ENCODE measurements around the gene DEFB108B.
"Not testable (repeated sequence)": the region's sequence is repeated elsewhere in the genome, so short reads cannot be mapped to it uniquely, and the experiment has no call there.

DEFB108B gene, protein sequence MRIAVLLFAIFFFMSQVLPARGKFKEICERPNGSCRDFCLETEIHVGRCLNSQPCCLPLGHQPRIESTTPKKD

DNA sequence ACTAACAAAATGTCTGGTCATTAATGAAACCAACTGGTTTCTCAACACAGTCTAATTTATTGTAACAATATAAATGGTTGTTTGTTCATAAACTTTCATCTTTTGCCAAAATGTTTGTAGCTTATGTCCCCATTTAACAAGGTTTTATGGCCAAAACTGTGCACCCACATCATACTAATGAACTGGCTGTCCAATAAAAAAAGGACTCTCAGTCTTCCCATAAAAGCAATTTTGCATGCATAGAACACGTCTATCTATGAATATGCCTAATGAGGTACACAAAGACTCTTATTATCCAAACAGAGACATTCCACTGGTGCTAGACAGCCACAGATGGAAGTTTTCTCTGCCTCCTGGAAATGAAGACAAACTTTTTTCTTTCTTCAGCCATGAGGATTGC, at the start of gene DEFB108B:
Gene DEFB108B, plus strand, starts transcription at position 390 of the 400 bp plus-strand sequence. Its CDS starts 0 bp downstream, at position 390.
- DNase-seq = not testable (repeated sequence)

DNA sequence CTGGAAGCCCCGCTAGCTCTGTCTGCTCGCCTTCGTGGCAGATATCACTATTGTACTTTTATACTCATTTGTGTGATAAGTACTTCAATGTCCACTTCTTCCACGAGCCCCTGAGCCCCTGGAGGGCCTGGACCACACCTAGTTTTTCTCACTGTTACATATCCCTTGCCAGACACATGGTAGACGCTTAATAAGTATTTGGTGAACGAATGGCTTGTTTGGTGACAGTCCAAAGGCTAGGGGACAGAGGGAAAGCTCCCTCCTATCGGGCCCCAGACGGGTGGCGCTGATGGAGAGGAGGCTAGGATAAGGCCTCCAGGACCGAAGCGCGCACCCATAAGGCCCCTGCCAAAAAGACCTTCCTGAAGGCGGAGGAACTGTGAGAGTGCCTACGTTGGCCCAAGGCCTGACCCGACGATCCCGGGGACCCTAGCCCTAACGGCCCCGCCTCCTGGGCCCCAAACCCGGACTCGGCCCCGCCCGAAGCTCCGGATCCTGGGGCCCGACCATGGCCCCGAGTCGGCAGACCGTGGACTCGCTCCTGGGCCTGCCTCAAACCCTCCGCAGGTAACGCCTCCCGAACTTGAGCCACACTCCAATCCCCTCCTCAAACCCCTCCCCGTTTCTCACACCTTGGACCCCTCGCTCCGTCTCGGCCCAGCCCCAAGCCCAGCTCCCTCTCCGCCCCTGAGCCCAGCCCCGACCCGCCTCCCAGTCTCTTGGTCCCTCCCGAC, 46.7 kb upstream of the DEFB108B start:
- DNase-seq = peak in 1 of 2 experiments; percentile 84

DNA sequence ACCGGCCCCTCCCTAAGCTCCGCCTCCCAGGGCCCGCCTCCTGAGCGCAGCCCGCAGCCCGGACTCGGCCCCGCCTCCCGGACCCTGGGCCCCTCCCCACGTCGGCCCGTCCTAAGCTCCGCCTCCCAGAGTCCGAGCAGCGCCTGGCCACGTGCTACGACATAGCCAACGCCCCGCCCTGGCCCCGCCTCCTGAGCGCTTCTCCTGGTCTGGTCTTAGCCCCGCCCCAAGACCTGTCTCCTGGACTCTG, 46.2 kb upstream of the DEFB108B start:
- not testable (repeated sequence) for DNase-seq

DNA sequence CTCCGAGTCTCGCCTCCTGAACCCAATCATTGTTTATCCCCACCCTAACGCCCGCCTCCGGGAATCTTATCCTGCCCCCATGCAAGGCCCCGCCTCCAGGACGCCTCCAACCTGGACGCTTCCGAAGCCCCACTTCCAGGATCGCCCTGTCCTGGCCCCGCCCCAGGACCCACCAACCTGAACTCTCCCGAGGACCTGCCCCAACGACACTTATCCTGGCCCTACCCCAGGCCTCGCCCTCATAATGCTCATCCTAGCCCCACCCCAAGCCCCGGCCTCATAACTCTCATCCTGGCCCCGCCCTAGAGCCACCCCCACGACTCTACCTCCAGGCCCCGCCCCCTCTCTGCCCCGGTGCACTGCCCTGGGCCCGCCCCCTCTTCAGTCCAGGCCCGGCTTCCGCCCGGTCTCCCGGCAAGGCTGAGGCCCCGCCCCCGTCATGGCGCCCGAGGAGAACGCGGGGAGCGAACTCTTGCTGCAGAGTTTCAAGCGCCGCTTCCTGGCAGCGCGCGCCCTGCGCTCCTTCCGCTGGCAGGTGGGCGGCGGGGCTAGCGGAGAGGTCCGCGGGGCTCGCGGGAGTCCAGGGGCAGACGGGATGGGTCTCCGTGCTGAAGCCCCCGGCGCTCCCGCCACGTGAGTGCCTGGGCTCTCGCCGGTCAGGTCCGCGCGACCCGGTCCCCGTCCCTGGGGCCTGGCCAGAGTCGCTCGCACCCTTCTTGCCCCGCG, 45.7 kb upstream of the DEFB108B start:
- peak; percentile 96 to 99 for DNase-seq

DNA sequence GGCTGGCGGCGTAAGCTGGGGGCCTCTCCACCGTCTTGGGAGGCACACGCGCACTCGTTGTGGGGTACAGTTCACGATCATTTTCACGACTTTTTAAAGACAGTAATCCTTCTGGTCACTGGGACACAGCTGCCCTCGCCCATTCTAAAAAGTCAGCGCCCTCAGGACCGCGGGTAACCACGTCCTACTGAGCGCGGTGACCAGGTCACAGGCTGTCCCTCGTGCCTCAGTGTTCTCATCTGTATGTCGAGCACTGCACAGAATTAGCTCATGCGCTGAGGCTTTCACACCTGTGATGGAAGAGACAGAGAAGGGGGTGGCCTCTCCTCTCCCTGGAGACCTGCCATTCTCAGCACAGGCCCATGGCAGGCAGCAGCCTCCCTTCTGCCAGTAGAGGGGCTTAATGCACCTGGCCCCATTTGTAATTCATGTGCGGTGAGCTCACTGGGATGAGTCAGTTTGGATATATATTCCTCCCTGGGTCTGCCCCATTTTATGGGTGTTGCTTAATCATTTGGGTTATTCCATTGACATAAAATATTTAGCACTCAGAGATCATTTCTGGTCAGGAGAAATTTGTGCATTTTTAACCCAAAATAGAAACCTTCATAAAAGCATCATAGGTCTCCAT, 45.1 kb upstream of the DEFB108B start:
- DNase-seq = not testable (repeated sequence)

DNA sequence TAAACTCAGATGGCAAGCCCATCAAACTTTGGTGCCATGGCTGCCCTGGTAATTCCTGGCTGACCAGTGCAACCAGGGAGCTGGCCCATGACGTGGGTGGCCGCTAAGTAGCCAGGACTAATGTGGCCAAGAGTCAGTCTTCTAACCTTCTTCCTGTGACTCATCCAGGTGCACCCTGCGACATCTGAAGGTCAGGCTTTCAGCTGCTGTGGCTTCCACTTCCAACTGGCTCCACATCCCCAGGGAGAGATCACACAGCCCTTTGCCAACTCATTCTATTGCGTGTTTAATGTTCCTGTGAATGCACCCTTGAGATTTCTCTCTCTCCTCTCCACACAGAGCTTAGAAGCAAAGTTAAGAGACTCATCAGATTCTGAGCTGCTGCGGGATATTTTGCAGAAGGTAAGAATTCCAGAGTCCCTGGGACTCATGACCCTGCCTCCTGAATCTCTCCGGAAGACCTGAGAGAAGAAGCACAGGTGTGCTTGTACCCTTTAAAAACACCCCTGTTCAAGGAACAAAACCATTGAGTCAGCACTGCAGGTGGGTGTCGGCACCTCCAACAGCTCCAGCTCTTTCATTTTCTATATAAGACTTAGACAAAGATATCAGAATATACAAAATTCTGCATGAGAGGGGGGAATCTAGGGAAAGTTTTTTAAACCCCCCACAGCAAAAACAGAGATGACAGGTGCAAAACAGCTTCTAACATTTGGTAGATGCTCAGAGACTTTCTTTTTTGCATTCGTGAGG, 43.4 kb upstream of the DEFB108B start:
- not testable (repeated sequence) for DNase-seq

DNA sequence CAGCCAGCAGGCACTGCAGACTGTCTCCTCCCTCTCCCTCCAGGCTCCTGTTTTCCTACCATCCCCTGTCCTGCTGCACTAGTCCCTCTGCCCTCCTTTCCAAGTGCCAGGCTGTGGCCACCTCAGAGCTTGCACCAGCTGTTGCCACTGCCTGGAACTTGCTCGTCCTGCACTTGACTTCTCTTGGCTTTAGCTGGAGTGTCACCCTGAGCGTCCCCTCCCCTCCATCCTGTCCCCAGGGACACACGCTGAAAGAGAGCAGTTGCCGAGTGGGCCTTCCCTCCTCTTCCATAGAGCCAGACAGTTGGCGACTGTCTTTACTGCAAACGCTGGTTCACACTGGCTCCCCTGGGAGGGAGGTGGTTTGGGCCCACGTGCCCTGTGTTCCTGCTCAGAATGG, 41.9 kb upstream of the DEFB108B start:
- not testable (repeated sequence) for DNase-seq

DNA sequence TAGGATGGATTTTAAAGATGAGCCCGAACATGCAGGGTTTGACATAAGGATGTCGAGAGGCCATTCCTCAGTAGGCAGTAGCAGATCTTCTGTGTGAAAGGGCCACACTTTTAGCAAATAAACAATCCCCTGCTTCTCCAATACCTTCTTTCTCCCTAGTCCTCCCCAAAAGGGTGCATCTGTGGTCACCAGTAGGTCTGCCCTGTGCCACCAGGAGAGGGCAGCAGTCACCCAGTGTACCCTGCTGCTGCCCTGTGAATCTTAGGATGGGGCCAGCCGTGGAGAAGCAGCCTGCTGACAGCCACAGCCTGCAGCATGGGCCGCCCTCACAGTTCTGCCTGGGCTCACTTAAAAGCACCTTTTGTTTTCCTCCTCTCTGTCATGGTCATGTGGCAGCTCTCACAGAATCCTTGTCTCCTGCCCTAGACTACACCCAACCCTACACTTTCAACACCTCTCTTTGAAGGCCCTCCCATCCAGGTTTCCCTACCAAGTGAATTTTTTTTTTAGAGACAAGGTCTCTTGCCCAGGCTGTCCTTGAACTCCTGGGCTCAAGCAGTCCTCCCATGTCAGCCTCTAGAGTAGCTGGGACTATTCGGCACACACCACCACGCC, 40.3 kb upstream of the DEFB108B start:
- peak in 1 of 2 experiments; percentile 0 for DNase-seq

DNA sequence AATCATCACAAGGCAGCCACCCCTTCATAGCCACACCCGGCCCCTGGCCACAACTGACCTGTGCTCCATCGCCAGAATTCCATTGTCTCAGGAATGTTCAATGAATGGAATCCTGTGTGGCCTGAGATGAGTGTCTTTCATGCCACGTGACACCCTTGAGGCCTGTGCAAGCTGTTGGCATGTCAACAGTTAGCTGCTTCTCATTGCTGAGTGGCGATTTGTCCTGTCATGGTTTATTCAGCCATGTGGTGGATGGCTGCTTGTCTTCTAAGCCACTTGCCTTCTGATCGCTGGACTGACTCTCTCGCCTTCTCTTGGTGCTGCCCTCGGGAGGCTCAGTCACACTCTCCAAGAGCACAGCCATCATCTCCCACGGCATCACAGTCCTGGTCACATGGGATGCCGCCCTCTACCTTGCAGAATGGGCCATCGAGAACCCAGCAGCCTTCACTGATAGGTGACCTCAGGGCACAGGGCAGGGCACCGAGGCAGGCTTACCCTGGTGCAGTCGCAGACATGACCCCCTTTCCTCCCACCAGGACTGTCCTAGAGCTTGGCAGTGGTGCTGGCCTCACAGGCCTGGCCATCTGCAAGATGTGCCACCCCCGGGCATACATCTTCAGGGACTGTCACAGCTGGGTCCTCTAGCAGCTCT, 38.5 kb upstream of the DEFB108B start:
- DNase-seq = not testable (repeated sequence)

DNA sequence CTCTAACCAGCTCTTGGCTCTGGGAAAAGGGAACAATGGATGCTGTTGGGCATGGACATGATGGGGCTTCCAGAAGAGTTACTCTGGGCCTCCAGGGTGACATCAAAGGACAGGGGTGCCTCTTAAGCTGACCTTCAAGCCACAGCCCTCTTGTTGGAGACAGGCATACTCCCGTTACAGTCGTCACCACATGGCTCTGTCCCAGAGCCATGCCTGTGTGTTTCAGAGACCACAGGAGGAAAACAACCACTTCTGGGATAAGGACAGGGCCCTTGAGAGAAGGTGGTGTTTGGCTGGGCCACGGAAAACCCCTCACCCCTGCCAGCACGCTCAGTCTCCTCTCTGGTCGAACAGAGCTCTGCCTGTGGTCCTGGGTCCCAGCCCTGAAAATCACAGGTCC, 37.8 kb upstream of the DEFB108B start:
- DNase-seq = not testable (repeated sequence)

DNA sequence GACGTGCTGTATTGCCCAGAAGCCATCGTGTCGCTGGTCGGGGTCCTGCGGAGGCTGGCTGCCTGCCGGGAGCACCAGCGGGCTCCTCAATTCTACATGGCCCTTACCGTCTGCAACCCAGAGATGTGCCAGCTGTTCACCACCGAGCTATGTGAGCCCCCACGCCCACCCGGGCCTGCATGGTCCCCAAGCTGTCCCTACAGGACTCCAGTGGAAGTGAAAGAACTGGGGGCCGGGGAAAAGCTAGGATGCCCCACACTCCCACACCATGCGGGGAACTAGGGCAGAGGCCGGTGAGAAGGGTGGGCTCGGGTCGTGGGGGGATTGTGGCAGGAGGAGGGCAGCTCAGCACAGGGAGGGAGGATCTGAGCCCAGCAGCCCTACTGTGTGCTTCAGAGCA, 37.0 kb upstream of the DEFB108B start:
- not testable (repeated sequence) for DNase-seq

DNA sequence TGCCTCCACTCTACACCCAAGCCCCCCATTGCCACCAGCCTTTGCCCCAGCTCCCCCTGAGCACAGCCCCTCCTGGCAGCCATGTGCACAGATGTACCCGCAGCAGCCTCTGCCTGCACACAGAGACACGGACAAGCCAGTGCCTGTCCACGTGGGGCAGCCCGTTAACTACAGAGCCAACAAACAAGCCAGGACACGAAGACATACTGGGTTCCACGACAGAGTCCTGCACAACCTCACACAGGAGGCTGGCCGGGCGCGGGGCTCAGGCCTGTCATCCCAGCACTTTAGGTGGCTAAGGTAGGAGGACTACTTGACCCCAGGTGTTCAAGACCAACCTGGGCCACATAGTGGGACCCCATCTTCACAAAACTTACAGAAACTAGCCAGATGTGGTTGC, 36.2 kb upstream of the DEFB108B start:
- not testable (repeated sequence) for DNase-seq

DNA sequence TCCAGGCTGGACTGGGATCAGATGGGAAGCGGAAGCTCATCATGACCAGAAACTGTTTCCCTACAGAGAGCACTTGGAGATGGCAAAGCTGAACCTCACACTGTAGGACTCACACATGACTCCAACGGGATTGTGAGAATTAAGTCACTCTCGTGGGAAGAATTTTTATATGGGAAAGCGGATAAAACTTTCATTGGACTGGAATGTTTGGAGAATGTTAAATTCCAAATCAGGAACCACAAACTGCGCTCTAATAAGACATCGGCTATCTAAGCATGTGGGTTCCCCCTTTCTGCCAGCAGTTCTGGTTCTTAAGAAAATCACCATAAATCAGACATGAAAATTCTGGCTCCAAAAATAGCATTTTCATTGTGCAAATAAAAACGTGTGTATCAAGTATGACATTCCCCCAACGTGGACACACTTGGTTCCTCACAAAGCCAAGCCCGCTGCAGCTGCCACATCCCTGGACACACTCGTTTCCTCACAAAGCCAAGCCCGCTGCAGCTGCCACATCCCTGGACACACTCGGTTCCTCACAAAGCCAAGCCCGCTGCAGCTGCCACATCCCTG, 33.4 kb upstream of the DEFB108B start:
- not testable (repeated sequence) for DNase-seq

DNA sequence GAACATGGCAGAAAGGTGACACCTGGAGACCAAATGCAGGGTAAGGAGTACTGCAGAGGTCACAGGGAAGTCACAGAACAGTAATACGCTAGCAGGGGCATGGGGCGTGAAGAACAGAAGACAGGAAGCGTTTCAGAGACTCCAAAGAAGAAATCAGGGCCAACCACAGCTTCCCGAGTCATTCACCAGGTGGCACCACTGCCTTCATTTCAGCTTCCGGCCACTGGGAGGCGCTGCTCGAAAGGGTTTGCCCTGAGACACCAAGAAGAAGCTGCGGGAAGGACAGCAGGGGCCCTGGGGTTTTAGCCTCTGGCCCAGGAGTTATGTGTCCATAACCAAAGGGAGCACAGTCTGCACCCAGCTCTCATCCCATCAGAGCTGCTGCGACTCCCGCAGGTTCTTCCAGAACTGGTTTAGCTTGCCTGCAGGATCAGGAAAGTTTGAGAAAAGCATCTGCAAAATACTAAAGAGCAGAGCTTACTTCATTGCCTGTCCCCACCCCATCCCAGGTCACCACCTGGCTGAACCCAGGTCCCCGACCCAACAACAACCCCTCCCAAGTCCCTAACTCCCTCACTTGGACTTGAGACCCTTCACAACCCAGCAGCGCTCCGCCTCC, 32.6 kb upstream of the DEFB108B start:
- DNase-seq = peak; percentile 42 to 62

DNA sequence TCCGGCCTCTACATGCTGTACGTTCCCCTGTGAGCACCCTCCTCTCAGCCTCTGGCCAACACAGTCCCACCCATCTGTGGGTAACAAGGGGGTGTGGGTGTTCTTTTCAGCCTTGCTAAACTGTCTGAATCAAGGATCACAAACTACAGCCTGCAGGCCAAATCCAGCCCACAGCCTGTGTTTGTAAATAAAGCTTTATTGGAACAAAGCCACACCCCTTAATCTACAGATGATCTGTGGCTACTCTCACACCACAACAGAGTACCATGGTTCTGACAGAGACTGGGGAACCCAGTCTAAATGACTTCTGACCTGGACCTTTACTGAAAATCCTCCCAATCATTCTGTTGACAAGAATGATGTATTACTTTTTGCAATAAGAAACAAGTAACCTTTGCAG, 32.0 kb upstream of the DEFB108B start:
- not testable (repeated sequence) for DNase-seq

DNA sequence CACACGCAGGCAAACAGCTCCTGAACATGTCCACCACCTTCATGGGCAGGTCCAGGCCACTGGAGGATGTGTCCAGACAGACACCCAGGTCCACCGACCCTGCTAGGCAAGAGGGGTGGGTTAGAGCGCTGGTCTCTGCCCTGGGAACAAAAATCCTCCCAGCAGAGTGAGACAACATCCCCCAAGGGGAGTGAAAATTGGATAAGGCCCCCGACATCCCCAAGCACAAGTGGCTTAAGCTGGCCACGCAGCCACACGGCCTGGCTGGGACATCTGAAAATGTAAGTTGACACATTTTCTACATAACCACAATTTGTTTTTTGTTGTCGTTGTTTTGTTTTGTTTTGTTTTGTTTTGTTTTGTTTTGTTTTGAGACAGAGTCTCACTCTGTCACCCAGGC, 30.1 kb upstream of the DEFB108B start:
- not testable (repeated sequence) for DNase-seq

DNA sequence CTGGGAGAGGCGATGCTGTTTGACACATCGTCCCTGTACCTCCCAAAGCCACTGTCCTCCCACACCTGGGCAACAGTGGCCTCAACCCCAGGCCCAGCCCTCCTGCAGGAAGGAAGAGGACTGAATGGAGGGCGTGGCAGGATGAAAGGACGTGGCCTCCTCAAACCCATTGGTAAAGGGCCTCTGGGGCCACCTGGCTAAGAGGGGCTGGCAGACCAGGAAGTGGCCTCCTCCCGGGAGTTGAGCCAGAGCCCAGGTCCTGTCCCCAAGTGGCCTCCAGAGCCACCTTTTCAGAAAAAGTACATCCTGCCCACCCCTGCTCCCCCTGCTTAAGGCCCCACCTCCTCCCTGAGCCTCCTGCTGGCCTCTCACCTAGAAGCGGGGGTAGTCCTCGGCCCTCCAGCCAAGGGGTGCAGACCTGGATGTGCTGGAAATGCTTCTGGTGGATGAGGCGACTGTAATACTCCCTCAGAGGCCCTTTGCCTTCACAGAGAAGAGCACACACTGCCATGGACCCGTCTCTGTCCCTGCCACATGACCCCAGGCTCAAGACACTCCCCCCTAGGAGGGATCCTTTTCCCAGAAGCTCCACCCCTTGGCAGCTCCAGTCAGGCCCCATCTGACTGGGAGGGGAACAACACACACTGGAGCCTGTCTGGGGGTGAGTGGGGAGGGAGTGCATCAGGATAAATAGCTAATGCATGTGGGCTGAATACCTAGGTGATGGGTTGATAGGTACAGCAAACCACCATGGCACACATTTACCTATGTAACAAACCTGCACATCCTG, 28.6 kb upstream of the DEFB108B start:
- DNase-seq = not testable (repeated sequence)

DNA sequence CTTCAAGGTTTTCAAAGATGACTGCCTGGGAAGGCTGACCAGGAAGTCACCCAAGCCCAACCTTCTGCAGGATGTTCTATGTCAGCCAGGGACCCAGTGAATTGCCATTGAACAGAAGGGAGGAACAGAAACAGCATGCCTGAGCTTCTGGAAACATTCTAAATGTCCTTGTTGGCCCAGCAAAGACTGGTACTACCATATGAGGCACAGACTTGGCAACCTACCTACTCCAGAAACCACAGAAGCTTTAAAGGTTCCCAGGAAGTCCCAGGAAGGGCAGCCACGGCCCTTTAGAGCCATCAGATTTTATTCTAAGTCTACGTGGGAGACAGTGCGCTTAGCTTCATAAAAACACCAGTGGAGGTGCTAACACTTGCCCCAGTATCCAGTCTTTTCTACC, 20.5 kb upstream of the DEFB108B start:
- DNase-seq = not testable (repeated sequence)

DNA sequence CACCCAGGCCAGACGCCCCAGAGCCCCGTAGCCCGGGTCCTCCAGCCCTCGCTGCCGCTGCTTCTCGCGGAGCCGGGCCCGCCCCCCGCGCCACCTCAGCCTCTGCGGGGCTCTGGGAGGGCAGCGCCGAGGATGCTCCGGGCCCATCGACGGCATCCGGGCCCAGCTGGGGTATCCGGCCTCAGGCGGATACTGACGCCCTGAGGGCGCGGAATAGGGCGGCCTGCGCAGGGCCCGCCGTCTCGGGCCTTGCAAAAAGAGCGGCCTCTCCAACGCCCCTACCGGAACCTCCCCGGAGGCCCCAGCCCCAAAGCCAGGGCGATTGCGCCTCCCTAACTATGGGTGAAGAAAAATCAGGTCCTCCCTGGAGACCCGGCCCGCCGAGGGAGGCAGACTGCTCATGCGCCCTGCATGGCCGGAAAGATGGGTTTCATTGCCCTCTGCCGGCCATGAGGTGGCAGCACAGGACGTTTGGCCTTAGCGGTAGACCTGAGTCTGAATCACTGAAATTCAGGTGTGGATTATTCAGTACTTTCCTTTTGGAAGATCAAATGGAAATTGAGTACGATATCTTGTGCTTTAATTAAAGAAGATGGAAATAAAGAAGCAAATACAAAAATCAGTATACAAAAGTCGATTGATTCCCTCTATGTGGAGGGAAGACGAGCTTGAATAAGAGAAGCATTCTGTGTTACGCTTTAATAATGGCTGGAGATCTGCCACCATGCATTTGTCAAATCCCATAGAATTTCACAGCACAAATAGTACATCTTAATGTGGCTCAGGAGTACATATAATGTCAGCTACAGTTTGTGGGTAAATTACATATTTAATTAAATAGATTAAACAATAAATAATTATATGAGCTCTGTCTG, 19.3 kb upstream of the DEFB108B start:
- peak; percentile 68 to 74 for DNase-seq
